Activated T-cell treated with anti-CD3 and anti-CD28 coated beads, Interleukin-2, amount 50 U/mL, for 4 hours (primary cell): Measurements from ENCODE around the gene EOLA1. TPM values are rescaled to one million over a fixed set of nuclear protein-coding genes. Genes with fewer than 3 reads are reported as not detected.
"Not testable (repeated sequence)": the region's sequence is repeated elsewhere in the genome, so short reads cannot be mapped to it uniquely, and the experiment has no call there.

ENCODE experiments used
- ATAC-seq, 2 donors: fragments of 200-7000 bp; cut with Tn5 transposase; one replicate each; pipeline ENCODE4 v1.10.0; 2021
- DNase-seq: peaks from one replicate; pipeline ENCODE4 v3.0.0-alpha.2; 2020
- H3K27me3 Mint-ChIP-seq: one replicate; pipeline ENCODE4 v1.8.0; 2021; ENCODE audit warnings: low read depth, mixed read lengths
- H3K36me3 Mint-ChIP-seq: one replicate; pipeline ENCODE4 v1.8.0; 2022; ENCODE audit warnings: mixed read lengths; ENCODE audit not compliant: insufficient read depth
- H3K4me1 Mint-ChIP-seq: one replicate; pipeline ENCODE4 v1.8.0; 2021; ENCODE audit warnings: low read depth, mixed read lengths
- H3K4me3 Mint-ChIP-seq: one replicate; pipeline ENCODE4 v1.8.0; 2021; ENCODE audit warnings: mild to moderate bottlenecking, moderate library complexity, mixed read lengths
- H3K9me3 Mint-ChIP-seq: one replicate; pipeline ENCODE4 v1.8.0; 2021; ENCODE audit warnings: mixed read lengths
- total RNA-seq, 3 donors: library from RNA; stranded (reverse); gene quantifications; one replicate each; pipeline ENCODE4 v1.2.1, GENCODE V29; 2021

EOLA1 gene
- total RNA-seq, 3 donors from 2014 or later = 21.7 to 40.9 (median 22.6) TPM

DNA sequence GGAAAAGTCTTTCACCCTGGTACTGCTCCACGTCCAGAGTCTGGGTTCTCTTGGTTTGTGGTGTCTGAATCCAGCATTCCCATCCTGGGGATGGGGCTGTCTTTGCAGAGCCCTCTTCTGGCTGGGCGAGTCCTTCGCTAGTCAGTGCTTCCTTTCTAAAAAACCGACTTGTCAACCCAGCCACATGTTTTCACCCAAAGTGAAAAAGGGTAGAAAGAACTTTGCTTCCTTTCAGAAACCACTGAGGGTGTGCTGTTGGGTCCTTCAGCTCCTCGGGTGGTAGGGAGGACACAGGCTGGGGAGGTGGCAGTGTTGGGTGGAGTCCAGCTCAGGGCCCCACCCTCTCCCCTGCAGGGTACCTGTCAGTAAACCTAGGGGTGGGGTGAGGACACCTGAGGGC, 14.9 kb upstream of the EOLA1 start:
- peak; percentile 29 for ATAC-seq
- not testable (repeated sequence) for H3K27me3 Mint-ChIP-seq, DNase-seq, H3K36me3 Mint-ChIP-seq, H3K9me3 Mint-ChIP-seq
- H3K4me3 Mint-ChIP-seq = peak overlapping the region; percentile 61
- H3K4me1 Mint-ChIP-seq = peaks cover 26% of the 10 kb centered on the region

DNA sequence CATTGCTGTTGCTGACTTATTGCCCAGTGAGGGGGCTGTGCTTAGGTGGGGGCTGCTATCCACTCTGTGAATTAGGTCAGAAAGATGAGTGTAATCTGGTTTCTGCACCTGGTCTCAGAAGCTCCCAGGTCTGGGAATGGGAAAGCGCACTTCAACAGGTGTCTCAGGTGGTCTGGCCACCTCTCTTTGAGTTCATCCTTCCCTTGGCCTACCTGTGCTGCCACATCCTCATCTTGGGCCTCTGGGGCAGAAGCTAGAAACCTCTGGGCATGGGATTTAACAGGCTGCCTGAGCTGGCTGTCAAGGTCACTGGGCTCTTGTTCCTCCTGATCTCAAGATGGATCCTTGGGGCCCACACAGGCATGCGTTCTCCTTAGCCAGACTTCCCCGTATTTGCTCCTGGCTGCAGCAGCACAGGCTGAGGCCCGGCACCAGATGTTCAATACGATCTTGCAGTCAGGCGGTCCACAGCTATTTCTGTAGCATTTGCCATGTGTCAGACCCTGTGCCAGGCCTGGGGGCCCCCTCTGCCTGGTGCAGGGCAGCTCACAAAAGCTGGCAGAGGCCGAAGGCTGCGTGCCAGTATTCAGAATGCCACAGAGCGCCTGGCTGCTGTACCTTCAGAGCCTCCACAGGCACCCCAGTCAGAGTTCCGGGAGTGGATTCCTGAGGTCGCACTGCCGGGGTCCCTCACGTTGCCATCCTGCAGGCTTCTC, 14.3 kb upstream of the EOLA1 start:
- H3K36me3 Mint-ChIP-seq, H3K9me3 Mint-ChIP-seq, DNase-seq, H3K27me3 Mint-ChIP-seq, H3K4me3 Mint-ChIP-seq, ATAC-seq: not testable (repeated sequence)
- H3K4me1 Mint-ChIP-seq = peaks cover 24% of the 10 kb centered on the region

DNA sequence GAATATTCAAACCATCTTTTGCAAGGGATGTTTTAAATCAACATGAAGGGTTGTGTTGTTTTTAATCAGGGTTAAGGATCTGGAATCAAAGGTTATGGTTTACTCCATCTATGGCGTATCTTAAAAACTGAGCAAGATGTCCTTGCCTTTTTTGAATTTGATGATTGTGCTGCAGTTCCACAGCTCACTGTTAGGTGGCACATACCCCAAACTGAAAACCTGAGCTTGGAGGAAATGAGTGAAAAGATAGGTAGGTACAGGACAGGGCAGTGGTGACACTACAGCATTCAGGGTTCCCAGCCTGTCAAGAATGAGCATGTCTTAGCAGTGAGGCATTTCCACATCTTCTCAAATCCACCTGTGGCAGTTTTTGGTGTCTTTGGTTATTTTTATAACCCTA, 13.1 kb upstream of the EOLA1 start:
- Mint-ChIP-seq H3K27me3 (no peaks in the 10 kb centered on the region), H3K4me1 (peaks cover 22% of the 10 kb centered on the region), H3K4me3 (no peak overlapping the region), H3K9me3 (no peaks in the 10 kb centered on the region), H3K36me3 (no peaks in the 10 kb centered on the region)
- ATAC-seq (no peak), DNase-seq (no peak)

DNA sequence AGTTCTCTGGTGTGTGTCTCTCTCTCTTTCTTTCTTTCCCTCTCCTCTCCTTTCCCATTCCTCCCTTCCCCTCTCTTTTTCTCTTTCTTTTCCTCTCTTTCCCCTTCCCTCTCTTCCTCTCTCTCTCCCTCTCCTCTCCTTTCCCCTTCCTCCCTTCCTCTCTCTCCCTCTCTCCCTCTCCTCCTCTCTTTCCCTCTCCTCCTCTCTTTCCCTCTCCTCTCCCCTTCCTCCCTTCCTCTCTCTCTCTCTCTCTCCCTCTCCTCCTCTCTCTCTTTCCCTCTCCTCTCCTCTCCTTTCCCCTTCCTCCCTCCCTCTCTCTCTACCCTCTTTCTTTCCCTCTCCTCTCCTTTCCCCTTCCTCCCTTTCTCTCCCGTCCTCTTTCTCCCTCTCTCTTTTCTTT, 12.4 kb upstream of the EOLA1 start:
- H3K4me3 Mint-ChIP-seq = no peak overlapping the region

DNA sequence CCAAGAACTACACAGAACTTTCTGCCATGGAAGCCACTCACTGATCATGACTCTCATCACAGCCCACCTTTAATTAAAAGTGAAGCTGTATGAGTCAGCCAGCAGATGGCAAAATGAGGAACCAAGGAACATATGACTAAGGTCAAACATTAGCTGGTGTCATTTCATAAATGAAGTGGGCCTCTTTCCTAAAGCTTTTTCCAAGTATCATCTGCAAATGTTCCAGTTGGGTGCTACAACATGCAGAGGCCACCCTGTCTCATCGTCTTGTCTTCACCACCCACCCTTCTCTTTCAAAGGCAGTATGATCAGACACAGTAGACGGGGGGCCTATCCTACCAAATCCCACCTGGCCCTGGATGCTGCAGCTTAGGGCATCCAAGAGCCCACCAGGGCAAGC, 9.2 kb upstream of the EOLA1 start:
- H3K4me3 Mint-ChIP-seq = no peak overlapping the region
- ATAC-seq = peak; percentile 60 to 77
- no peaks in the 10 kb centered on the region for H3K36me3 Mint-ChIP-seq
- no peaks in the 10 kb centered on the region for H3K9me3 Mint-ChIP-seq
- H3K27me3 Mint-ChIP-seq = no peaks in the 10 kb centered on the region
- peaks cover 17% of the 10 kb centered on the region for H3K4me1 Mint-ChIP-seq
- no peak for DNase-seq

More for the DNA sequence above, 12.4 kb upstream of the EOLA1 start:
- Mint-ChIP-seq H3K4me1 (peaks cover 22% of the 10 kb centered on the region), H3K27me3 (no peaks in the 10 kb centered on the region), H3K36me3 (no peaks in the 10 kb centered on the region), H3K9me3 (no peaks in the 10 kb centered on the region)
- ATAC-seq = no peak
- DNase-seq = no peak

DNA sequence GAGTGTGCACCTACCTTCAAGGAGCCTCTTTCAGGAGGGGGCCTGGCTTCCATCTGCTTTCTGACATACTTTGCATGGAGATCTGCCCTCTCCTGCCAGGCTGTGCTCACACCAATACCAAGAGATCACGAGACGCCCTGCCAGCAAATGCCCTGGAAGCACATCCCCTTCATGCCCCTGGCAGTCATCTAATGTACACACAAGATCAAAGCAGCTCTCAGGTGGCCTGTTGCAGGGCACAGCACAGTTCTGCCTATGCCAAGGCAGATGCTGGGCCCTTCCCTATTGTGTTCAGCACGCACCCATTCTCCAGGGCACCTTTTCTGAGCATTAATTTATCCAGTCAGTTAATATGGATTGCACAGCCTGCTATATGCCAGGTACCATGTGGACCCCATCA, 7.9 kb upstream of the EOLA1 start:
- H3K36me3 Mint-ChIP-seq, H3K27me3 Mint-ChIP-seq, H3K9me3 Mint-ChIP-seq, DNase-seq, H3K4me3 Mint-ChIP-seq, ATAC-seq: not testable (repeated sequence)
- peaks cover 12% of the 10 kb centered on the region for H3K4me1 Mint-ChIP-seq

DNA sequence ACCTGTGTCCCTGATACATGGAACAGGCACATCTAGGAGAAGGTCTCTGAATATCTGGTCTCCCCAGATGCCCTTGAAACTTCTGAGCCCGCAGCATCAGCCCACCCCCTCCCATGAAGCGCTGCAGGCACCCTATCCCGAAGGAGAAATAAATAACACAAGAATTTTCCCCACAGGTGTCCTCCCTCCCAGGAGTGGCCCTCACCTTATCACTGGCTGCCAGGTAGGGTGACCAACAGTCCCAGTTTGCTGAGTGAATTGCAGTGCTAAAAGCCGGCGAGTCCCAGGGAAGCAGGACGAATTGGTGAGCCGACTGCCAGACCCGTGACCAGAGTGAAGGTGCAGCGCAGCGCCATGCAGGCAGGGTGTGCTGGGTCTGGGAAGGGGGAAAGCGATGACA, 6.8 kb upstream of the EOLA1 start:
- not testable (repeated sequence) for DNase-seq, ATAC-seq, H3K9me3 Mint-ChIP-seq, H3K36me3 Mint-ChIP-seq, H3K27me3 Mint-ChIP-seq, H3K4me3 Mint-ChIP-seq
- peaks cover 12% of the 10 kb centered on the region for H3K4me1 Mint-ChIP-seq

DNA sequence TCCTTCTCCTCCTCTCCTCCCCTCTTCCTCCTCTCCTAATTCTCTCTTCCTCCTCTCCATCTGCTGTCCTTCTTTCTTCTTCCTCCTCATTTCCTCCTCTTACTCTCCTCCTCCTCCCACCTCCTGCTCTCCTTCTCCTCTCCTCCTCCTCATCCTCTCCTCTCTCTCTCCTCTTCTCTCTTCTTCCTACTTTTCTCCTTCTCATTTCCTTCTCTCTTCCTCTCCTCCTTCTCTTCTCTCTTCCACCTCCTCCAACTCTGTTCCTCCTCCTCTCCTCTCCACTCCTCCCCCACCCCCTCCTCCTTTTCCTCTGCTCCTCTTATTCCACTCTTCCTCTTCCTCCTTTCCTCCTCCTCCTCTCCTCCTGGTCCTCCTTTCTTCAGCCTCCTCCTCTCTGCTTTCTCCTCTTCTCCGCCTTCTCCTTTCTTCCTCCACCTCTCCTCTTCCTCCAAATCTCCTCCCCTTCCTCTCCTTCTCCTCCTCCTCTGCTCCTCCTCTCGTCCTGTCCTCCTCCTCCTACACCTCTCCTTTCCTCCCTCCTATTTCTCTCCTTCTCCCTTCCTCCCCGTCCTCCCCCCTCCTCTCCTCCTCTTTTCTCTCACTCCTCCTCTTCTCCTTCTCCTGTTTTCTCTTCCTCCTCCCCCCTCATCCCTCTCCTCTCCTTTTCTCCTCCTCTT, 5.7 kb upstream of the EOLA1 start:
- not testable (repeated sequence) for H3K36me3 Mint-ChIP-seq

DNA sequence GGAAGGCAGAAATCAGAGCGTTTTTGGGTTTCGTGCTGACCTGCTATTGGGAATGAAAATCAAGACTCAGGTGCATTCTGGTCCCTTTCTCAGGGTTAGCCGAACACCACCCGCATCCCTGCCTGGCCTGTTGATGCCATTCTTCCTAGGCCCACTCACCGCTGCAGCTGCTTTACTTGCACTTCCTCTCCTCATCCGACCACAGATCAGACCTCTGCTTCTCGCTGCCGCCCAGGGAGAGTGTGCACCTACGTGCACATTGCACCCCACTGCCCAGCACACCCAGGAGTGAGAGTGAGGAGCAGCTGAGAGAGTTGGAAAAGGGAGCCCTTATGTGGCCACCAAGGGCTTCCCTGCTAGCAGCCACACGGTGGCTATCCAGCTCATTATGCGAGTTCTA, 3.3 kb upstream of the EOLA1 start:
- not testable (repeated sequence) for DNase-seq, H3K36me3 Mint-ChIP-seq, ATAC-seq, H3K27me3 Mint-ChIP-seq, H3K4me1 Mint-ChIP-seq, H3K9me3 Mint-ChIP-seq, H3K4me3 Mint-ChIP-seq

More for the DNA sequence above, 5.7 kb upstream of the EOLA1 start:
- H3K4me1 Mint-ChIP-seq = peaks cover 14% of the 10 kb centered on the region
- H3K4me3 Mint-ChIP-seq, H3K9me3 Mint-ChIP-seq, DNase-seq, H3K27me3 Mint-ChIP-seq, ATAC-seq: not testable (repeated sequence)

DNA sequence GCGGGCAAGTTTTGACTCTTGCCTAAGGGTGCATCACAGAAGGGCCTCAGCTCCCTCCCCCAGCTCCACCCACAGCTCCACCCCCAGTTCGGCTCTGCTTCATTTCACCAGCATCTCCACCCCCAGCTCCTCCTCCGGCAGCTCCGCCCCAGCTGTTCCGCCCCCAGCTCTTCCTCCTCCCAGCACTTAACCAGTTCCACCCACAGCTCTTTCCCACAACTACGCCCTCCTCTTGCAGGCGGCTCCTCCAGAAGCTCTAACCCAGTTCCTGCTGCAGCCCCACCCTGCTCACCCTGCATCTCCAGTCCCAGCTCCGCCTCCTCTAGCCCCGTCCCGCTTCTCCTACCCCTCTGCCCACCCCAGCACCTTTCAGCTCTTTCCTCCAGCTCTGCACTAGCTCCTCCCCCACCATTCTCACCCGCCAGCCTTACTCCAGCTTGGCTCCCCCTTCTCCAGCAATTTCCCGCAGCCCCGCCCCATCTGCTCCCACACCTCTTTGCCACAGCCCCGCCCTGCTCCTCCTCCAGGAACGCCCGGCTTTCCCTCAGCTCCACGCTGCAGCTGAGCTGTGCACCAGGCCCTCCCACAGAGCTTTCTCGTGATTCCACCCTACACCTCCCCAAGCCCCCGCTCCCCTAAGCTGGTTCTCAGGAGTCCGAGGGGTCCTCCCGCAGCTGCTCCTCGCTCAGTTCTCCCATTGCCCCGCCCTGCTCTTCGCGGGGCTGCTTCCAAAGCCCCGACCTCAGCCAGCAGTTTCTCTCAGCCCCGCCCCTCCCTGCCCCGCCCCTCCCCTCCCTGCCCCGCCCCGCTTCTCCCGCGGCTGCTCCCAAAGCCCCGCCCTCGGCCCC, 1.3 kb upstream of the EOLA1 start:
- DNase-seq (peak; percentile 80), ATAC-seq (peak; percentile 27 to 37)
- Mint-ChIP-seq H3K9me3 (no peaks in the 10 kb centered on the region), H3K4me3 (peak overlapping the region; percentile 80), H3K27me3 (no peaks in the 10 kb centered on the region), H3K36me3 (no peaks in the 10 kb centered on the region), H3K4me1 (peaks cover 7% of the 10 kb centered on the region)

DNA sequence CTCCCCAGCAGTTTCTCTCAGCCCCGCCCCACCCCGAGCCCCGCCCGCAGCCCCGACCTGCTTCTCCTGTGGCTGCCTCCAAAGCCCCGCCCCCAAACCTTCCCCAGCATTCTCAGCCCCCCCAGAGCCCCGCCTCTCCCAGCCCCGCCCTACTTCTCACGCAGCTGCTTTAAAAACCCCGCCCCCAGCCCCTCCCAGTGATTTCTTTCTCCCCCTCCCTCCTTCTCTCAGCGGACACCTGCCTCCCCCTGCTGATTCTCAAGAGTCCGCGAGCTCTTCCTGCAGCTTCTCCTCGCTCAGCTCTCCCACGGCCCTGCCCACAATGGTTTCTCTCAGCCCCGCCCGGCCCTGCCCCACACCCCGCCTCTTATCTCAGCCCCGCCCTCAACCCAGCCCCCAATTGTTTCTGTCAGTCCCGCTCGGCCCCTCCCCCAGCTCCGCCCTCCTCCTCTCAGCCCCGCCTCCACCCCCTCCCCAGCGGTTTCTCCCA, 636 bp upstream of the EOLA1 start:
- Mint-ChIP-seq H3K4me3 (peak overlapping the region; percentile 89), H3K9me3 (no peaks in the 10 kb centered on the region)

DNA sequence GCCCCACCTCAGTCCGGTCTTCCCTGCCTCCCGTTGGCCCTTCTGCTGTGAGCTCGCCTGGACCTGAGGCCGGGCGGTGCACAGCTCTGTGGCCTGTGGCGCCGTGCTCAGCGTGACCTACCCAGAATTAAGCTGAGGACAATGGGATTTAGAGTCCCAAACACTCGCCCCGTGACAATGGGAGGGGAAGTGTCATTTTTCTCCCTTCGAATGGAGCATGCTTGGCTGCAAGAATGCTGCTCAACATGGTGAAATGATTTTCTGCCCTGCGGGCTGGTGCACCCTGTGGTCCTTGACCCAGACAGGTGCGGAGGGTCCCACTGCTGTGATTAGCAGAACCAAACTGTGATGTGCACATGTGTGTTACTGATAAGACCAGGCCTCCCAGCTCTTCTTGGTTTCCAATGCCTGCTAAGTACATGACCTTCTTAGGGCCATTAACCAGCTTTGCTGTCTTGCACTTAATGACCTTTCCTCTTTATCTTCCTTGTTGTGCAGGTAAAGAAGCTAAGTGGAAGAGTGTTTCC, 772 bp downstream of the EOLA1 start:
- Mint-ChIP-seq H3K4me3 (peak overlapping the region; percentile 89), H3K36me3 (peaks cover 1% of the 10 kb centered on the region), H3K9me3 (no peaks in the 10 kb centered on the region), H3K4me1 (peaks cover 7% of the 10 kb centered on the region), H3K27me3 (no peaks in the 10 kb centered on the region)
- ATAC-seq (no peak), DNase-seq (no peak)

More for the DNA sequence above, 636 bp upstream of the EOLA1 start:
- peak; percentile 53 to 56 for ATAC-seq
- H3K27me3 Mint-ChIP-seq = no peaks in the 10 kb centered on the region
- H3K4me1 Mint-ChIP-seq = peaks cover 7% of the 10 kb centered on the region
- peak; percentile 88 for DNase-seq
- peaks cover 1% of the 10 kb centered on the region for H3K36me3 Mint-ChIP-seq

DNA sequence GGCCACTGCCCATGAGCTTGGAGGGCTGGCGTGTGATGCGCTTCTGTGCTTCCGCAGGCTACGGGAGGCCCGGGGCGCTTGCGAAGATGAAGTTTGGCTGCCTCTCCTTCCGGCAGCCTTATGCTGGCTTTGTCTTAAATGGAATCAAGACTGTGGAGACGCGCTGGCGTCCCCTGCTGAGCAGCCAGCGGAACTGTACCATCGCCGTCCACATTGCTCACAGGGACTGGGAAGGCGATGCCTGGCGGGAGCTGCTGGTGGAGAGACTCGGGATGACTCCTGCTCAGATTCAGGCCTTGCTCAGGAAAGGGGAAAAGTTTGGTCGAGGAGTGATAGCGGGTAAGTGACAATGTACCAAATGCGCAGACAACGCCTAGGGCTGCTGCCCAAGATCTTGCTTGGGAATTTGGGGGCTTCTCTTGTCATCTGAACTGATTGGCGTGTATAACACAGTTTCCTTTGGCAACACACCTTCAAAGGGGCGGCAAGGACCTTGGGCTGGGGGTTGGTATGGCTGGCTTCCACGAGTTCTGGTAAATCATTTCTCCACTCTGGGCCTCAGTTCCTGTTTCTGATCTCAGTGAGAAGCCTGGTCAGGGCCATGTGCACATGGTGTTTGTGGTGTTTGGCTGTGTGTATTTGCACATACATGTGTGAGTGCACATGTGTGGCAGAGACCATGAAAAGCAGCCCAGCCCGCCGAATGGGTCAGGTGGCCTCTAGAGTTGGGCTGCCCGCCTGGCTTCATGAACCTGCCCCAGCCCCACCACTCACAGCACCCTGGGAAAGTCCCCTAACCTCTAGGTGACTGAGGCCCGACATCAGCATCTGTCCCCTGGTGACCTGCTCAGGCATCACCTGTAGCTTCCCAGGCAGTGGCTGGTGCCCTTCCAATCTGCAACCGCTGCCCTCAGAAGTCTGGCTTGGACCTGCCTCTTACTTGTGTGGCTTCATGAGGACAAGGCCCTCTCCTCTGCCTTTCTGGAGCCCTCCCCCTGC, 5.0 kb downstream of the EOLA1 start:
- not testable (repeated sequence) for H3K9me3 Mint-ChIP-seq, H3K4me1 Mint-ChIP-seq, H3K36me3 Mint-ChIP-seq, H3K4me3 Mint-ChIP-seq, DNase-seq, H3K27me3 Mint-ChIP-seq, ATAC-seq
